Measurements from ENCODE around the gene DHRS2. TPM values are rescaled to one million over a fixed set of nuclear protein-coding genes. Genes with fewer than 3 reads are reported as not detected.
A peak's percentile ranks its signal among the peaks of the same experiment; 100 is the strongest.

DHRS2 gene
- total and polyA plus RNA-seq, 5 experiments from 2014 or later, result not detected

GRCh38 chr14:23646648-23647549, 10.7 kb downstream of the DHRS2 start:
- H3K4me1 Mint-ChIP-seq, result peaks cover 0 to 2% (median 0%) of the 10 kb centered on the region in 4 donors
- ATAC-seq, result no peak
- no peak for DNase-seq
- H3K27ac Mint-ChIP-seq, result no peak overlapping the region
- peaks cover 2 to 13% (median 3%) of the 10 kb centered on the region in 5 donors for H3K27me3 Mint-ChIP-seq
- H3K4me3 Mint-ChIP-seq, result no peak overlapping the region
- H3K9me3 Mint-ChIP-seq, result no peaks in the 10 kb centered on the region
- POLR2A ChIA-PET, result no interaction called here
- H3K36me3 Mint-ChIP-seq, result no peaks in the 10 kb centered on the region

- H3K4me3 Mint-ChIP-seq, result no peak overlapping the region
- peak overlapping the region in 2 of 10 donors; percentile 42 to 55 for H3K27ac Mint-ChIP-seq
- DNase-seq, result no peak
- no peak for ATAC-seq
- no peaks in the 10 kb centered on the region for H3K9me3 Mint-ChIP-seq
- H3K36me3 Mint-ChIP-seq, result no peaks in the 10 kb centered on the region
- peaks cover 0 to 2% (median 0%) of the 10 kb centered on the region in 4 donors for H3K4me1 Mint-ChIP-seq
- POLR2A ChIA-PET, result no interaction called here
- H3K27me3 Mint-ChIP-seq, result peaks cover 2 to 13% (median 3%) of the 10 kb centered on the region in 5 donors
These were observed 11.5 kb downstream of the DHRS2 start for GRCh38 chr14:23647619-23648018.

DNA sequence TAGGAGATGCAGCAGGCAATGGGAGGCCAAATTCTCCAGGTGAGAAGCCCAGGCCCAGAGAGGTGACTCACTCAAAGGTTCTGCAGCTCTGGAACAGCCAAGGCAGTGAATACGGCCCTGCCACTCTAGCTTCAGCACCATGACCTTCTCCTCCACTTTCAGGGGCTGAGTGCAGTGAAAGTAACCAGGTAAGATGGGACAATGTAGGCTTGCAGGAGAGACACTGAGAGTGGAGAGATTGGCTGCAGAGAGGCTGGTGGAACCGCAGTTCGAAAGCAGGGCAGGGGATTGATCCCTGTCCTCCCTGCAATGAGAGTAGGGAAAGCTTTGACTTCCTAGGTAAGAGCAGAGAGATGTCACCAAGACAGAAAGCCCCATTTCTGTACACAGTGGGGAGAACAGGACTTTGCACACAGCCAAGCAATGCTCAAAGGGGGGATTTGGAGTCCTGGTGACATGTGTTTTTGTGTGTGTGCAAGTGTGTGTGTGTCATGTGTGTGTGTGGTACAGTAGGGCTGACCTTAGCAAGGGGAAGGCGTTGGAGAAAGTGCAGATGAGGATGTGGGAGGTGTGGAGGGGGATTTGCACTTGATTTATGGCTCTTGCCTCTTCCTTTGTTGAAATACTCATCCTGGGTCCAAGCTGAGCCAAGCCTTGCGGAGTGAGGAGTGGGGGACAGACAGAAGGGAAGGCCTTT, 12.7 kb downstream of the DHRS2 start:
- H3K27me3 Mint-ChIP-seq, result peaks cover 2 to 13% (median 3%) of the 10 kb centered on the region in 5 donors
- H3K9me3 Mint-ChIP-seq, result no peaks in the 10 kb centered on the region
- ATAC-seq (no peak), DNase-seq (no peak)
- no peak overlapping the region for H3K27ac Mint-ChIP-seq
- POLR2A ChIA-PET, result no interaction called here
- no peaks in the 10 kb centered on the region for H3K36me3 Mint-ChIP-seq
- H3K4me1 Mint-ChIP-seq, result peaks cover 0 to 2% (median 0%) of the 10 kb centered on the region in 4 donors
- no peak overlapping the region for H3K4me3 Mint-ChIP-seq

GRCh38 chr14:23650506-23650905, 14.3 kb downstream of the DHRS2 start:
- Mint-ChIP-seq H3K36me3 (no peaks in the 10 kb centered on the region), H3K27ac (peak overlapping the region in 1 of 10 donors; percentile 12), H3K4me1 (peaks cover 0 to 2% (median 0%) of the 10 kb centered on the region in 4 donors), H3K27me3 (peaks cover 2 to 13% (median 3%) of the 10 kb centered on the region in 5 donors), H3K4me3 (no peak overlapping the region), H3K9me3 (peaks cover 0 to 9% (median 0%) of the 10 kb centered on the region in 9 donors)
- ATAC-seq (no peak), DNase-seq (no peak)
- POLR2A ChIA-PET, result no interaction called here

GRCh38 chr14:23653051-23653450, 16.9 kb downstream of the DHRS2 start:
- peaks cover 0 to 9% (median 0%) of the 10 kb centered on the region in 9 donors for H3K9me3 Mint-ChIP-seq
- ATAC-seq, result no peak
- H3K4me3 Mint-ChIP-seq, result no peak overlapping the region
- H3K27me3 Mint-ChIP-seq, result peaks cover 0 to 5% (median 0%) of the 10 kb centered on the region in 5 donors
- H3K27ac Mint-ChIP-seq, result peak overlapping the region in 1 of 10 donors; percentile 35
- POLR2A ChIA-PET, result no interaction called here
- no peaks in the 10 kb centered on the region for H3K4me1 Mint-ChIP-seq
- no peaks in the 10 kb centered on the region for H3K36me3 Mint-ChIP-seq
- DNase-seq, result no peak

DNA sequence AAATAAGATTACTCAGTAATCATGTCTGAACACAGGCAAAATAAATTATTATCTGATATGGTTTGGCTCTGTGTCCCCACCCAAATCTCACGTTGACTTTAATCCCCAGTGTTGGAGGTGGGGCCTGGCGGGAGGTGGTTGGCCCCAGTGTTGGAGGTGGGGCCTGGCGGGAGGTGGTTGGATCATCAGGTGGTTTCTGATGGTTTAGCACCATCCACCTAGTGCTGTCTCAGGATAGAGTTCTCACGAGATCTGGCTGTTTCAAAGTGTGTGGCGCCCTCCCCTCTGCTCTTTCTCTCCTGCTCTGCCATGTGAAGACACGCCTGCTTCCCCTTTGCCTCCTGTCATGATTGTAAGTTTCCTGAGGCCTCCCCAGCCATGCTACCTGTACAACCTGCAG, 18.1 kb downstream of the DHRS2 start:
- no peak for ATAC-seq
- Mint-ChIP-seq H3K27ac (peak overlapping the region in 1 of 10 donors; percentile 41), H3K4me1 (peaks cover 0 to 3% (median 0%) of the 10 kb centered on the region in 4 donors), H3K27me3 (peaks cover 0 to 3% (median 0%) of the 10 kb centered on the region in 5 donors), H3K9me3 (peaks cover 0 to 9% (median 0%) of the 10 kb centered on the region in 9 donors), H3K36me3 (no peaks in the 10 kb centered on the region), H3K4me3 (no peak overlapping the region)
- DNase-seq, result no peak
- POLR2A ChIA-PET, result no interaction called here

- Mint-ChIP-seq H3K4me3 (no peak overlapping the region), H3K4me1 (peaks cover 0 to 20% (median 3%) of the 10 kb centered on the region in 4 donors), H3K36me3 (no peaks in the 10 kb centered on the region), H3K9me3 (peaks cover 0 to 9% (median 0%) of the 10 kb centered on the region in 9 donors), H3K27me3 (peaks cover 0 to 4% (median 0%) of the 10 kb centered on the region in 5 donors), H3K27ac (no peak overlapping the region)
- no peak for ATAC-seq
- POLR2A ChIA-PET, result no interaction called here
- no peak for DNase-seq
These were observed 21.9 kb downstream of the DHRS2 start for GRCh38 chr14:23657959-23658470.

DNA sequence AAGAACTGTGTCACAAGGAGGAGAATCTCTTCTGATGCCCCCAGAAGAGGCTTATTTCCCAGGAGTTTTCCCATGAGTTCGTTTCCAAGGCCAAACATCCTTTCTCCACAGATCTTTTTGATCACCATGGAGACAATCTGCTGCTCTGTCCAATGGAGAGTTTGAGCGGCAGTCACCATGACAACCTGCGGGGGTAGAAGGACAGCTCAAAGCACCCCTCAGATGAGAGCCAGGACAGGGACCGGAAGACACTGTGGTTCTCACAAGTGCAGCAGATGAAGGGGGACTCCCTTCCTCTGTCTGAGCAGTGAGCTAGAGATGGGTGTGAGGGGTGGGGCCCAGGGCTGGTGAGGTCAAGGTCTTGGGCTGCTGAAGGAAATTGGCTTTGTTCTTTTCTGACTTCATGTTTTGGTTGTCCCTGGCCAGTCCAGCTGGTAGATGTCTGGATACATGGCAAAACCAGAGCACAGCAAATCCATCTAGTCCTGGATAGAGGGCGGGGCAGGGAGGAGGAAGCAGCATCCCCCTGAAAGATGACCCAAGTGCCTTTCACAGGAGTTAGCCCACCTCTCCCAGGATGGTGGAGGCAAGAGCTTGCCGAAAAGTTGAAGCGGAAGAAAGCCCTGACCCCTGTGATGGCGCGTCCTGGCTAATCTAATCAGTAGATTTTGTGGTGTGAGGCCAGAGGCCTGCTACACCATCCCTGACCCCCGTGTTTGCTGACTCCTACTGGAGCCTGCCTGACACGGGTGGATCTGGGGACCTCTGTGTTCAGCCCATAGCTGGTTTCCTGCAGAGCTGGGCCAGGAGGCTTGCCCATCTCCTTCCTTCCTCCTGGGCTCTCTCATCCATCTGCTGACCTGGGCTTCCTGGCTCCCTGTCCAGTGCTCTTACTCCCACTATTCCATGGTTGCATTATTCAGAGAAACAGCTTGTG, 24.4 kb downstream of the DHRS2 start:
- Mint-ChIP-seq H3K27ac (peak overlapping the region in 3 of 10 donors; percentile 16 to 93 (median 41)), H3K27me3 (peaks cover 0 to 4% (median 0%) of the 10 kb centered on the region in 5 donors), H3K36me3 (no peaks in the 10 kb centered on the region), H3K4me3 (peak overlapping the region in 2 of 10 donors; percentile 22 to 62), H3K9me3 (no peaks in the 10 kb centered on the region), H3K4me1 (peaks cover 0 to 27% (median 3%) of the 10 kb centered on the region in 4 donors)
- DNase-seq (peak in 3 of 10 donors; percentile 2 to 35 (median 10)), ATAC-seq (peak; percentile 46 to 53)
- POLR2A ChIA-PET, result no interaction called here

- H3K4me1 Mint-ChIP-seq, result peaks cover 0 to 27% (median 3%) of the 10 kb centered on the region in 4 donors
- no peaks in the 10 kb centered on the region for H3K36me3 Mint-ChIP-seq
- H3K27me3 Mint-ChIP-seq, result peaks cover 0 to 4% (median 0%) of the 10 kb centered on the region in 5 donors
- no peaks in the 10 kb centered on the region for H3K9me3 Mint-ChIP-seq
- H3K4me3 Mint-ChIP-seq, result peak overlapping the region in 1 of 10 donors; percentile 50
- POLR2A ChIA-PET, result no interaction called here
- no peak for ATAC-seq
- DNase-seq, result no peak
- H3K27ac Mint-ChIP-seq, result no peak overlapping the region
These were observed 25.4 kb downstream of the DHRS2 start for GRCh38 chr14:23661542-23661941.

DNA sequence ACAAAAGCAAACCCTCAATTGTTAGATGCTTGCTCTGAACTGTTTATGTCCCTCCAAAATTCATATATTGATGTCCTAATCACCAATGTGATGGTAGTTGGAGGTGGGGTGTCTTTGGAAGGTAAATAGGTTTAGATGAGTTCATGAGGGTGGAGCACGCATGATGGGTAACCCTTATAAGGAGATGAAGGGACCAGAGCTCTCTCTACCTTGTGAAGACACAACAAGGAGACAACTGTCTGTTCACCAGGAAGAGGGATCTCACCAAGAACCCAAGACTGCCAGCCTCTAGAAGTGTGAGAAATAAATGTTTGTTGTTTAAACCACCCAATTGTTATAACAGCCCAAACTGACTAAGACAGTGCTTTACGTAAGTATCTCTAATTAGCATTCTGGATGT, 27.0 kb downstream of the DHRS2 start:
- Mint-ChIP-seq H3K27me3 (peaks cover 0 to 4% (median 0%) of the 10 kb centered on the region in 5 donors), H3K4me3 (no peak overlapping the region), H3K36me3 (no peaks in the 10 kb centered on the region), H3K4me1 (peaks cover 0 to 27% (median 3%) of the 10 kb centered on the region in 4 donors), H3K27ac (peak overlapping the region in 2 of 10 donors; percentile 10 to 93), H3K9me3 (no peaks in the 10 kb centered on the region)
- peak in 1 of 10 donors; percentile 15 for DNase-seq
- ATAC-seq, result no peak
- POLR2A ChIA-PET, result no interaction called here

DNA sequence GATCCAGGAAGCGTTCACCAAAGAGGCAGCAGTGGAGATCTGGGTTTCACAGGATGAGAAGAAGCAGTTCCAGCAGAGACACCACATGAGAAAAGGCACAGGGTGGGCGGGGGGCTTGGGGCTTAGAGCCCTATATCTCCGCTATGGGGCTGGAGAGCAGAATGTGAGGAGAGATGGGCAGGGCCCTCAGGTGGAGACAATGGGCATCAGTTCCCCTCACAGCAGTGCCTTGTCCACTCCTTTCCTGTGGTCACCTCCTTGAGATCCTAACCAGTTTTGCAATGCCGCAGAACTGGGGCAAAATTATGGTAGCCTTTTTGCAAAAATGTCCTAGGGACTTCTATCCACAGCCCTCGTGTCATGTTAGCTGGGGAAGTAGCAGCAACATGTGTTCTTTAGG, 27.5 kb downstream of the DHRS2 start:
- H3K36me3 Mint-ChIP-seq, result no peaks in the 10 kb centered on the region
- H3K4me1 Mint-ChIP-seq, result peaks cover 0 to 27% (median 3%) of the 10 kb centered on the region in 4 donors
- no peak for ATAC-seq
- POLR2A ChIA-PET, result no interaction called here
- DNase-seq, result no peak
- peak overlapping the region in 4 of 10 donors; percentile 10 to 93 (median 35) for H3K27ac Mint-ChIP-seq
- no peaks in the 10 kb centered on the region for H3K9me3 Mint-ChIP-seq
- peak overlapping the region in 1 of 10 donors; percentile 58 for H3K4me3 Mint-ChIP-seq
- peaks cover 0 to 4% (median 0%) of the 10 kb centered on the region in 5 donors for H3K27me3 Mint-ChIP-seq
